SJSA1 (cell line): Measurements from ENCODE around the gene HCN2. TPM values are rescaled to one million over a fixed set of nuclear protein-coding genes. Genes with fewer than 3 reads are reported as not detected.

ENCODE experiments used
- total RNA-seq: library from RNA; depleted of rRNA; stranded (reverse); fragments of >200 nt; shearing (Covaris generic); gene quantifications from 2 replicates; pipeline ENCODE4 v1.2.3, GENCODE V29; 2014; rRNA removed

The HCN2 gene
- total RNA-seq, 1 experiment from 2014 or later = 4.3 TPM

Other genes starting within 250 kb of the HCN2 start
- gene MIER2, start 245.1 kb upstream of the HCN2 start, total RNA-seq = 19.9 and 26.6 TPM in 2 replicates
- 0.05 TPM in 1 of 2 replicates, not detected in the other for gene C2CD4C, start 180.7 kb upstream of the HCN2 start, total RNA-seq
- gene SHC2, start 128.8 kb upstream of the HCN2 start, total RNA-seq = not detected in 2 replicates
- not detected in 2 replicates for gene MADCAM1, start 93.4 kb upstream of the HCN2 start, total RNA-seq
- 68.7 and 73.3 TPM in 2 replicates for gene TPGS1, start 82.4 kb upstream of the HCN2 start, total RNA-seq
- 62.1 and 97.9 TPM in 2 replicates for gene CDC34, start 58.1 kb upstream of the HCN2 start, total RNA-seq
- not detected in 2 replicates for gene GZMM, start 45.8 kb upstream of the HCN2 start, total RNA-seq
- 444 and 577 TPM in 2 replicates for gene BSG, start 17.3 kb upstream of the HCN2 start, total RNA-seq
- gene POLRMT, start 43.7 kb downstream of the HCN2 start, total RNA-seq = 44.2 and 44.7 TPM in 2 replicates
- 0.13 TPM in 1 of 2 replicates, not detected in the other for gene FGF22, start 50.0 kb downstream of the HCN2 start, total RNA-seq
- 55.9 and 79.3 TPM in 2 replicates for gene RNF126, start 73.3 kb downstream of the HCN2 start, total RNA-seq
- gene FSTL3, start 86.5 kb downstream of the HCN2 start, total RNA-seq = 317 and 364 TPM in 2 replicates
- not detected in 2 replicates for gene PRSS57, start 105.6 kb downstream of the HCN2 start, total RNA-seq
- not detected in 2 replicates for gene PALM, start 119.1 kb downstream of the HCN2 start, total RNA-seq
- gene MISP, start 161.2 kb downstream of the HCN2 start, total RNA-seq = 0.11 TPM in 1 of 2 replicates, not detected in the other
- 177 and 308 TPM in 2 replicates for gene PTBP1, start 207.6 kb downstream of the HCN2 start, total RNA-seq
- gene PLPPR3, start 232.1 kb downstream of the HCN2 start, total RNA-seq = 1.1 and 2.3 TPM in 2 replicates
- gene AZU1, start 238.0 kb downstream of the HCN2 start, total RNA-seq = not detected in 2 replicates